NCI-H1105 treated with DMSO at 0.1 percent for 48 hours (cell line): ENCODE results near the gene CA9.
A peak's percentile ranks its signal among the peaks of the same experiment; 100 is the strongest.

Experiments used
- DNase-seq: peaks from one replicate; lab custom pipeline; 2025; lab: John Stamatoyannopoulos, UW

Gene CA9

DNA sequence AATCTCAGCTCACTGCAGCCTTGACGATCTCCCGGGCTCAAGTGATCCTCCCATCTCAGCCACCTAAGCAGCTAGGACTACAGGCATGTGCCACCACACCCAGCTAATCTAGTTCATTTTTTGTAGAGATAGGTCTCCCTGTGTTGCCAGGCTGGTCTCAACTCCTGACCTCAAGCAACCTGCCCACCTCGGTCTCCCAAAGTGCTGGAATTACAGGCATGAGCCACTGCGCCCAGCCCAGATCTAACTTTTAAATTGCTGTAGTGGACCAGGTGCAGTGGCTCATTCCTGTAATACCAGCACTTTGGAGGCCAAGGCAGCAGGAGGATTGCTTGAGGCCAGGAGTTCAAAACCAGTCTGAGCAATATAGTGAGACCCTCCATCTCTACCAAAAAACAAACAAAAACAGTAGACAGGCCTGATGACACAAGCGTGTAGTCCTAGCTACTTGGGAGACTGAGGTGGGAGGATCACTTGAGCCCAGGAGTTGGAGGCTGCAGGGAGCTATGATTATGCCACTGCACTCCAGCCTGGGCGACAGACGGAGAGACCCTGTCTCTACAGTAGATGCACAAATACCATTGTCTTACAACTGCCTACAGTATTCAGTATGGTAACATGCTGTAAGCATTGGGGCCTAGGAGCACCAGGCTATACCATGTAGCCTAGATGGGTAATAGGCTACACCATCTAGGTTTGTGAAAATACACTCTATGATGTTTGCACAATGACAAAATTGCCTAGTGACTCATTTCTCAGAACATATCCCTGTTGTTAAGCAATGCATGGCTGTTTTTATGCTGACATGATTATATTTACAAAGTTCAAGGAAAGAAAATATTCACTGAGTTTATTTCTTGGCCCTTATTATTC is 21.5 kb upstream of the CA9 start:
- no peak for DNase-seq

- no peak for DNase-seq
Measured at GRCh38 chr9:35652829-35653209, 20.9 kb upstream of the CA9 start.

DNA sequence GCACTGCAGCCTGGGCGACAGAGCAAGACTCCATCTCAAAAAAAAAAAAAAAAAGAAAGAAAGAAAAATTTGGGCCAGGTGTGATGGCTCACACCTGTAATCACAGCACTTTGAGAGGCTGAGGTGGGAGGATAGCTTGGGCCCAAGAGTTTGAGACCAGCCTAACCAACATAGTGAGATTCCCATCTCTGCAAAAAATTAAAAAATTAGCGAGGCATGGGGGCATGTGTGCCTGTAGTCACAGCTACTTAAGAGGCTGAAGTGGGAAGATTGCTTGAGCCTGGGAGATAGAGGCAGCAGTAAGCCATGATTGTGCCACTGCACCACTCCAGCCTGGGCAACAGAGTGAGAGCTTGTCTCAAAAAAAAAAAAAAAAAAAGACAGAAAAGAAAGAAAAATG is 20.1 kb upstream of the CA9 start:
- no peak for DNase-seq

- no peak for DNase-seq
Measured at GRCh38 chr9:35656348-35656747, 17.4 kb upstream of the CA9 start.

GRCh38 chr9:35656831-35657545 is 16.7 kb upstream of the CA9 start:
- peak; percentile 37 for DNase-seq

DNA sequence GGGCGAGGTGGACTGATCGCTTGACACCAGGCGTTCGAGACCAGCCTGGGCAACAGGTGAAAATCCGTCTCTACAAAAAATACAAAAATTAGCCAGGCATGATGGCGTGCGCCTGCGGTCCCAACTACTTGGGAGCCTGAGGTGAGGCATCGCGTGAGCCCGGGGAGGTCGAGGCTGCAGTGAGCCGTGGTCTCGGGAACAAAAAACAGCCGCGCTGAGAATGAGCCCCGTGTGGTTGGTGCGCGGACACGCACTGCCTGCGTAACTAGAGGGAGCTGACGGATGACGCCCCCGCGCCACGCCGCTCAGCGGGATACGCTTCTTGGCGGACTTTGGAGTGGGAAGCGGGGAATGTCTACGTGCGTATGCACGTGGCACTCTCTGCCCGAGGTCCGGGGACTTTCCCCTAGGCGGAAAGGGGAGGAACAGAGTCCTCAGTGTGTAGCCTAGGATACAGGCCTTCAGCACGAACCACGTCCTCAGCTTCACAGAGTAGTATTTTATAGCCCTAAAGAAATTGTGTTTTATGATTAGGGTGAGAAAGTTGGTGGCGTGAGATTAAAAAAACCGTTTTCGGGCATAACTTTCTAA is 16.1 kb upstream of the CA9 start, which contains the start of gene RMRP:
TSS of gene RMRP (minus strand) at position 474 of the 591 bp plus-strand sequence.
- peak; percentile 97 for DNase-seq

- DNase-seq = peak; percentile 81
Measured at GRCh38 chr9:35658137-35658967, 15.4 kb upstream of the CA9 start, which contains the start of gene CCDC107. Gene CCDC107 (plus strand): TSS chr9:35658292. CDS start chr9:35658380, 88 bp downstream.

DNA sequence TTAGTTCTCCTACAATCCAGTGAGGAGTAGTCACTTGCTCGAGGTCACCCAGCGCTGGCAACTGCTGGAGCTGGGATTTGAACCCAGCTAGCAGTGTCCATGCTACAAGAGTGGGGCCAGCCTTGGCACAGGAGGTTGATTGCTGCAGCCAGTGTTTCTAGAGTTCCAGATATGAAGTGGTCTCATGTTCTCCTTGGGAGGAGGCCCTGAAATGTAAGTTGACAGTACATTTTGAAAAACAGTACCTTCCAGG is 14.8 kb upstream of the CA9 start:
- DNase-seq = no peak

DNA sequence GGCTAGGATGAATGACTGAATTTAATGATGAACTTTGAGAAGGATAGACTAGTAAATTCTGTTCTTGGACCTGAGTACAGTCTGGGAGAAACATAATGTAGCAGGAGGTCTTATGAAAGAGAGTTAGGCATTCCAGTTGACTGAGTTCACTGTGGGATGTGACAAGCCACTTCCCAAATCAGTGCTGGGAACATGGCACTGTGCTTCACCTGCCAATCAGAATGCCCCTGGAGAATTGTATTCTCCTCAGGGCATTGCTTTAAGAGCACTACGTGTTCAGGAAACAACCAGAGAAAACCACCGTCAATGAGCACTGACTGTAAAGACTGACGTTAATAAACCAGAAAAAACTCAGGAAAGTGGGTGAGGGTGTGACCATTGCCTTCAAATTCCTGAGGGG is 14.4 kb upstream of the CA9 start:
- DNase-seq = peak; percentile 11

DNA sequence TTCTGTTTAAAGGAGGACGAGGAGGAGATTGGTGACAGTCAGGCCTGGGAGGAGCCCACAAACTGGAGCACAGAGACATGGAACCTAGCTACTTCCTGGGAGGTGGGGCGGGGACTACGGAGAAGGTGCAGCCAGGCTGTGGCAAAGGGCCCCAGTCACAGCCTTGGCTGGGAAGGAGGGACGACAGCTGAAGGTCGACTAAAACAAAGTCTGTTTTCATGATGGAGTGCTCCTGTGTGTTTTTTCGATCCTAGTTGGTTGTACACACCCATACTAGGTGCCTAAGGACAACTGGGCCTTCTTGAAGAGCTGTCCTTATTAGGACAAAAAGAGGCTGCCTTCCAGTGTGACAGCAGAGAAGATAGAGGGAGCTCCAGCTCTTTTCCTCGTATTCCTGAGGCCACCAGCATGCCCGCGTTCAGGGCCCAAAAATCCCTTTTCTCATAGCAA is 12.7 kb upstream of the CA9 start:
- DNase-seq = no peak

- DNase-seq = no peak
Measured at GRCh38 chr9:35661756-35662350, 11.9 kb upstream of the CA9 start.

DNA sequence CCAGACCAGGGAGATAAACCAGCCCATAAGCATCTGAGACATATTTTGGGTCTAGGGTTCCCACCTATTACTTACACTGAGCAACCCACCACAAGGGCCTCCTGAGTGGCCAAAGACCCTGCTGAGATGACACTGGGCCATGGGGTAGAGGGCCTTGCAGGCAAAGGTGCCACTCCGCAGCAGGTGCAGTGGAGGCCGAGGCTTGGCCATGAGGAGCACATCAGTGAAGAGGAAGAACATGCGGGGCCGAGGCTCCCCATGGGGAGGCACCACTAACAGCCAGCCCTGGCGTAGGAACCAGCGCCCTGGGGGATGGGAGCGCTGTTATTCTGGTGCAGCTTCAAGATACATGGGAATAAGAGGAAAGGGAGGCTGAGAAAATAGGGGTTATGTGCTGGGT is 11.3 kb upstream of the CA9 start:
- no peak for DNase-seq

- peak; percentile 76 for DNase-seq
Measured at GRCh38 chr9:35664531-35665470, 8.9 kb upstream of the CA9 start, which contains the start of gene ARHGEF39. Gene ARHGEF39 (minus strand): TSS chr9:35665195. CDS start chr9:35665169, 26 bp downstream.

DNA sequence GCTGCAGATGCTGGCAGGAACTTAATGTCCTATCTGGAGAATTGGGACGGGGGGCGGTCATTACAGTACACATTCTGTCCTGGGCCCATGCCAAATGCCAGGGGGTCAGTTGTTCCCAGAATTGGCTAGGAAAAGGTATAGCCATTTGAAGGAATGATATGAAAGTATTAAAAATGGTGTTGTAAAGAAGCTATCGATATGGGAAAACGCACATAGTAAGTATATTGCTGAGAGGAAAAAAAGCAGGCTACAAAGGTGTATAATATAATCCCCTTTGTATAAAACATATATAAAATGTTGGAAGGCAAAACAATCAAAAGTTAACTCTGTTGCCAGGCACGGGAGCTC is 8.3 kb upstream of the CA9 start:
- no peak for DNase-seq

DNA sequence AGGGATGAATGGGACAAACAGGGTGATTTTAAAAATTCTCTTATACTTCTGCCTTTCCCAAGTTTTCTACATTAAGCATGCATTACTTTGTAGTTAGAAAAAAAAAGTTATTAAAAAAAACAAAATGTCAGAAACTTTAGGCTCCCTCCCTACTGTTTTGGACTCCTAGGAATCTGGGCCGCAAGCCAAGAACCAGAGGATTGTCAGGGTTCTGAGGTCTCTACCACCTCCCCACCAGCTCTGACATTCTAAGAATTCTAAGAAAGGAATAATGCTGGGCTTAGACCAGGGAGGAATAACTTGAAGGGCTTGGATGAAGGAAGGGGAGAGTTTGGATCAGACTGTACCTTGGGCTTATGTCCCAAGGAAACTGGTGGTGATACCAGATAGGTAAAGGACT is 7.7 kb upstream of the CA9 start:
- no peak for DNase-seq

GRCh38 chr9:35666549-35666948 is 7.2 kb upstream of the CA9 start:
- DNase-seq = no peak

DNA sequence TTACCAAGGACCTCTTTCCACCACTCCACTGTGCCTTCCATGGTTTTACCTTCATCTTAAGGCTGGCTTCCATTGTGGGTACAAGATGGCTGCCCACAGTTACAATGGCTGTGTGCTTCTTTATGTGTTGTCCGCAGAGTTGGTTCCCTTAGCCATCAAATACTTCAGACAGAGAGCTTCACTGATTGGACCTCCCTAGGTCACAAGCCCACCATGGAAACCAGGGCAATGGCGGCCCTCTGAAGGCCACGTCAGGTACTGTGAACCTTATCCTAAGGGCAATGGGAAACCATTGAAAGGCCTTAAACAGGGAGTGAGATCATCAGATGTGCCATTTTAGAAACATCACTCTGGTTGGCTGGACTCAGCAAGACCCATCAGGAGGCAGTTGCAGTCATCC is 5.8 kb upstream of the CA9 start:
- DNase-seq = no peak

- DNase-seq = no peak
Measured at GRCh38 chr9:35669331-35670145, 4.2 kb upstream of the CA9 start.

GRCh38 chr9:35674025-35674361 is 265 bp downstream of the CA9 start:
- no peak for DNase-seq

DNA sequence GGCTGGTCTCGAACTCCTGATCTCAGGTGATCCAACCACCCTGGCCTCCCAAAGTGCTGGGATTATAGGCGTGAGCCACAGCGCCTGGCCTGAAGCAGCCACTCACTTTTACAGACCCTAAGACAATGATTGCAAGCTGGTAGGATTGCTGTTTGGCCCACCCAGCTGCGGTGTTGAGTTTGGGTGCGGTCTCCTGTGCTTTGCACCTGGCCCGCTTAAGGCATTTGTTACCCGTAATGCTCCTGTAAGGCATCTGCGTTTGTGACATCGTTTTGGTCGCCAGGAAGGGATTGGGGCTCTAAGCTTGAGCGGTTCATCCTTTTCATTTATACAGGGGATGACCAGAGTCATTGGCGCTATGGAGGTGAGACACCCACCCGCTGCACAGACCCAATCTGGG is 1.5 kb downstream of the CA9 start:
- no peak for DNase-seq
